Stimulated activated CD8-positive, alpha-beta memory T cell treated with anti-CD3 and anti-CD28 coated beads, Interleukin-15, amount 100 ng/mL, for 24 hours (primary cell): Measurements from ENCODE around the gene OXGR1.

ENCODE experiments used
- DNase-seq: peaks from one replicate; pipeline ENCODE4 v3.0.0-alpha.2; 2020; ENCODE audit warnings: low read depth

Gene OXGR1

DNA sequence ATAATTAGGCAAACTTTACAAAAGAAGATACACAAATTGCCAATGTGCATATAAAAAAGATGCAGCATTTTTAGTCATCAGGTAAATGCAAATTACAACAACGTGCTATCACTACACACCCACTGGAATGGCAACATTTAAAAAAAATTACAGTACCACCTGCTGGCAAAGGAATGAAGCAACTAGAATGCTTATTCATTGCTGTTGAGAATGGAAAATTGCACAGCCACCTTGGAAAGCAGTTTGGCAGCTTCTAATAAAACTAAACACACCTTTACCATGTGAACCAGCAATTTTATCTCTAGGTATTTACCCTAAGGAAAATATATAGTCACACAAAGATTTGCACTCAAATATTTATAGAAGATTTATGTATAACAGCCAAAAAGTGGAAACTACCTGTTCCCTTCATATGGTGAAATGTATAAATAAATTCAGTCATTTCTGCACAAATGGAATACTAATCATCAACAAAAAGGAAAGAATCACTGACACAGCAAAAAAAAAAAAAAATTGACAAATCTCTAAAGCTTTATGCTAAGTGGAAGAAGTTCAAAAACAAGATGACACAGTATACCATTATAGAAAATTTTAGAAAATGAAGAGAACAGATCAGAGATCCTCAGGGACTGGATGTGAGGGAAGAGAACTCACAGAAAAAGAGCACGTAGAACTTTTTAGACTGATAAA lies 30.3 kb downstream of the OXGR1 start:
- no peak for DNase-seq

DNA sequence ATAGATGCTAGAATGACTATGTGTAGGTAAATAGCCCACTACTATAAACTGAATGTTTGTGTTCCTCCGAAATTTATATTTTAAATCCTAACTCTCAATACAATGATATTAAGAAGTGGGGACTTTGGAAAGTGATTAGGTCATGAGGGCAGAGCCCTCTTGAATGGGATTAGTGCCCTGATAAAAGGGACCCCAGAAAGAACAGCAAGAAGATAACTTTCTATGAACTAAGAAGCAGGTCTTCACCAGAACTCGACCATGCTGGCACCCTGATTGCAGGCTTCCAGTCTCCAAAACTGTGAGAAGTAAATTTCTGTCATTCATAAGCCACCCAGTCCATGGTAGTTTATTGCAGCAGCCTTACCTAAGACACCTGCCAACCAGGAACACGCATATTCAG lies 33.9 kb downstream of the OXGR1 start:
- DNase-seq: no peak

DNA sequence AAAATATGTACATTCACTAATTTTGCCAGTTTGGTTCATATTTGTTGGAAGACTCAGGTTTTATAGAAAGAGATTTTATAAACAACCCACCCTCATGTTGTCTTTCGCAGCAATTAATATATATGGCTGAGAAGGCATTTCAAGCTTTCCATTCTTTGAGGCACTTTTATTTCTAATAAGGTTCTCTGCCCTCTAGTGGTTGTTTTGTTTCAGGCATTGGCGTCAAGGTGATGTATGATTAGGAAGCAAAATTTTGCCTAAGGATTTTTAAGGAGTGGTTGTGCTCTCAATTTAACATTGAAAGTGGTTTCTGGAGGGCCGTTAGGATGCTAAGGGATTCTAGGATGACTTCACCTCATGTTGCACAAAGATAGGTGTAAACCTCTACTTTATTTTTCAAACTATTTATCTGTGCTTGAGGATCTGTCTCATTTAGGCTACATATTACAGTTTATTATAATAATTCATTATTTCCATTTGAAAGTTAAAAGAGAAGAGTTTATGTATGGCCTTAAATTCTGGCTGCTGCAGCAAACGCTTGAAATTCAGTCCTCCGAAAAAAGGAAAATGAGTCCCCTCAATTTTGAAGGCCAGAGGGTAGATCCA lies 35.9 kb downstream of the OXGR1 start:
- DNase-seq: no peak

DNA sequence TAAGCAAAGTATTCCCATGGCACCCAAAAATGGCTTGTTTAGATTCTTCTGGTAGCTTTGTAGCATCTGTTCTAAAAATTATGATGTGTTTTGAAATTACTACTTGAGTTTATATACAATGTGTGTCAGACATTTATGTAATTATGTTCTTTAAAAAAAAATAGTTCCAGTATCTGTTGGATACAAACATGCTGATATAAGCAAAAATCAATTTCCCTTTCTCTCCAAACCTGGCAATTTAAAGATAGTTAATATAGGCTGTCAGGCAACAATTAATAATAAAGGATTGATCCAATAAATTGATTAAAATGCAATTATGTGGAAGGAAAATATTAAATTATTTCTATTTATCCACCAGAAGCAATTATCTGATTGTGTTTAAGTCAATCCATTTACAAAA lies 41.7 kb downstream of the OXGR1 start:
- no peak for DNase-seq

DNA sequence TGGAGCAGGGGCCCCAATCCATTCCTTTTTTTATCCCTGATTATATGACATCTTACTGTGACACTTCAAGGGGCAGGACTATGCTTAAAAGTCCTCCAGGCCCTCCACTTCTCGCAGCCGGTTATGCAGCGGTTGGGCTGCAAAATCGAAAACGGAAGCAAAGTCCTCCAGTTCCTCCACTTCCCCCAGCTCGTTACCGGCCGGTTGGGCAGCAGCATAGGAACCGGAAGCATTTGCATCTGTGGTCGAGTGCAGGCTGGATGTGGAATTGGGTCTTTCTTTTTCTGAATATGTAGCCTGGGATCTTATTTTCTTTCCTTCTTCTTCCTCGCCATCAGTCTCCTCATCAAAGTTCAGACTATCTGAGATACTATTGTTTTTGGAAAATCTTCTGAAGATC lies 46.1 kb downstream of the OXGR1 start:
- no peak for DNase-seq

DNA sequence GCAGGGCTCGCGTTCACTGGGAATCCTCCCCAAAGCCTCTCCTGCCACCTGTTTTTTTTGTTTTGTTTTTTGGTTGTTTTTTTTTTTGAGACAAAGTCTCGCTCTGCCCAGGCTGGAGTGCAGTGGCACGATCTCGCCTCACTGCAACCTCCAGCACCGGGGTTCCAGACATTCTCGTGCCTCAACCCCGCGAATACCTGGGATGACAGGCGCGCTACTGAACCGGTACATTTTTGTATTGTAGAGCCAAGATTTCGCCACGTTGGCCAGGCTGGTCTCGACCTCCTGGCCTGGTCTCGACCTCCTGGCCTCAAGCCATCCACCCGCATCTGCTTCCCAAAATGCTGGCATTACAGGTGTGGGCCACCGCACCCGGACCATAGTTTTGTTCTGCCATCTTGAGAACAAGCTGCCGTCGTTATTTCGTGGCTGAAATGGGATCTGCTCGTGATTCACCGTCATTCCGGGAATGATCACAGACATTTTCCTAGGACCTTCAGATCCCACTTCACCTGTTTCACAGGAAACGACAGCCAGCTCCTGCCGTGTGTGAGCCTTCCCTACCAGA lies 46.8 kb downstream of the OXGR1 start:
- DNase-seq: no peak

DNA sequence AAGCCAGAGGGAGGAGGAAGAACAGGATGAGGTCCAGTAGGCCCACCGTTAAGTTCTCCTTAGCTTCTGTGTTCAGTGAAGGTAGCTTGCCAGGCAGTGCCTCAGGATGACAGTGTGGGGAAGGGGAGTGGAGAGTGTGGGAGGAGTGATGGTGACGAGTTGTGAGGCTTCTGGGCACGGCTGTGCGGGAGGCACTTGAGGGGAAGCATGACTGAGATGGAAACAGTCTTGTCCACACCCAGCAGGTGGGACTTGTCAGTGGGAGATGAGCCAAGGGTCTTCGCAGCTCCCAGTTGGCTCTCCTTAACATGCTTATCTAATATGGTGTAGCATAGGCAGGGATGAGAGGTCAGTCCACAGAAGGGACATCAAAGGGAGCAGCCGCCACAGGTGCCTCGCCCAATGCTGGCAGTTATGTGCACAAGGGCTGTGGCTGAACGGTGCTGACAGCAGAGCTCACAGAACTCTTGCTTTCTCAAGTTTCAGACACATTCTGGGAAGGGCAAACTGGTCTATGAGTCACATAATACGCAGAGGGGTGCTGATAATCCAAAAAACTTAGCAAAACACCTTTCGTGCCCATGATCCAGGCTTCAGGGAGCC lies 47.5 kb downstream of the OXGR1 start:
- DNase-seq: no peak

DNA sequence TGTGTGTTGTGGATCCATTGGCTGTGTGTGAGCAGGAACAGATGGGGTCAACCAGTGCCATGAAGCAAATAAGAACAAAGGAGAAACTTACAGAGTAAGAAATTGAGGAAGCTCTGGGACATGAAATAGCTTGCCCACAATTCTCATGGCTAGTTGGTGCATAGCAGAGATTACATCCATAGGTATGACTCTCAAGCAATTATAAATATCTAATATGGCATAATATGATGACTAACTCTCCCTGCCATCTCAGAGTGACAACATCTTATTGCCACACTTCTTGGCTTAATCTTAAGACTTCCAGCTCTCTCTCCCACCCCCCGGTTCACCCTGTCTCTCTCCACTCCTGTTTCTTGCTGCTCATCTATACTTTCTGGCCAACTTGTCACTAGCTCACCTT lies 53.3 kb downstream of the OXGR1 start:
- DNase-seq: no peak

DNA sequence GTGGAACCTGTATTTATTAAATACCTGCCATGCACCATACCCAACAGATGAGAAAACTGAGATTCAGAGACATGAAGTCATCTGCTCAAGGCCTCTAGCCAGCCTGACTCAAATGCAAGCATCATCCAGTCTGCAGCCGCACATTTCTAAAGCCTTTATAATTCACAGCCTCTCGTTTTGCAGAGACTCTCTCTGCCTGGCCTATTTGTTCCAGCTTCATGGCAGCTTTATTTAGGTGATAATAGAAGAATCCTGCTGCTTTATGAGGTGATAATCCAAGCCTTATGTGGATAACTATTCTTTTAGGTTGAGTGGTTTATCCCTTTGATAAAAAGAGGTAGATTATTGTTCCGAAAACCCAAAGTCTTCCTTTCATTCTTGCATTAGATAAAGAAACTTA lies 58.4 kb downstream of the OXGR1 start:
- DNase-seq: no peak
